Activated CD8-positive, alpha-beta memory T cell treated with anti-CD3 and anti-CD28 coated beads for 24 hours (primary cell): ENCODE results near the gene TXLNA.

Experiments used
- DNase-seq: peaks from one replicate; pipeline ENCODE4 v3.0.0-alpha.2; 2020

The TXLNA gene

GRCh38 chr1:32215629-32216480, 36.4 kb downstream of the TXLNA start:
- peak; percentile 80 for DNase-seq

GRCh38 chr1:32216566-32216965, 37.1 kb downstream of the TXLNA start:
- no peak for DNase-seq

- no peak for DNase-seq
Measured at GRCh38 chr1:32219022-32219421, 39.5 kb downstream of the TXLNA start.

GRCh38 chr1:32220746-32221580, 41.5 kb downstream of the TXLNA start:
- DNase-seq, result no peak

DNA sequence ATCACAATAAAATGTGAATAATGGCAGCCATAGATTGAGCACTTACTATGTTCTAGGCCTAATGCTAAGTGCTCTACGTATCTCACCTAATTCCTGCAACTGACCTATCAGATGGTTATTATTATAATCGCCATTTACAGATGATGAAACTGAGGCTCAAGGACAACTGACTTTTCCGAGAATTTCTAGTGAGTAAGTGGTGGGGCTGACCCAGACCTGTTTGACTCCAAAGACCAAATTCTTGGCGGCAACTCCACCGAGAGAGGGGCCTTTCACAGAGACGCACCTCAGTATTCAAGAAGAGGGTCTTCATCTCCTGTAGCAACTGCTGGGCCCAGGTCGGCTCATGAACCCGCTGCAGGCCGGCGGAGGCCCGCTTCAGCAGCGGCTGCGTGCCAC, 42.1 kb downstream of the TXLNA start:
- no peak for DNase-seq

- peak; percentile 93 for DNase-seq
Measured at GRCh38 chr1:32221980-32222755, 42.7 kb downstream of the TXLNA start, which contains the start of the genes EIF3I and TMEM234. Gene EIF3I, plus strand, starts transcription at chr1:32222407. Its CDS starts 35 bp downstream, at chr1:32222442. Gene TMEM234, minus strand, starts transcription at chr1:32222353. Its CDS starts 31 bp downstream, at chr1:32222322.

DNA sequence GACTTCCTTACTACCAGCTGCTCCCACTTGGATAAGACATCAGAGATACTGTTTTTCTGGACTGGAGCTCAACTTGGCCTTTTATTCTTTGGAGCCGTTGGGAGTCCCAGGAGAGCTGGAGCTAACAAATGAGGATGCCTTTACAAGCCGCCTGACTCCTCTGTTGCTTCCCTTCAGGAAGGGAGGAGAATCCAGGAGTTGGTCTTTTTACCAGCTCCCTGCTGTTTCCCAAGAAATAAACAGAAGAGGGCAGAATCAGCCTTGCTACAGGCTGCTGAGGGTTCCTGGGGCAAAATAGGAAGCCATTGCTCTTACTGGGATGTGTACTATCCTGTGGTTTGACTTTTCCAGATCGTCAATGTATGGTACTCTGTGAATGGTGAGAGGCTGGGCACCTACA, 44.2 kb downstream of the TXLNA start:
- DNase-seq, result no peak

DNA sequence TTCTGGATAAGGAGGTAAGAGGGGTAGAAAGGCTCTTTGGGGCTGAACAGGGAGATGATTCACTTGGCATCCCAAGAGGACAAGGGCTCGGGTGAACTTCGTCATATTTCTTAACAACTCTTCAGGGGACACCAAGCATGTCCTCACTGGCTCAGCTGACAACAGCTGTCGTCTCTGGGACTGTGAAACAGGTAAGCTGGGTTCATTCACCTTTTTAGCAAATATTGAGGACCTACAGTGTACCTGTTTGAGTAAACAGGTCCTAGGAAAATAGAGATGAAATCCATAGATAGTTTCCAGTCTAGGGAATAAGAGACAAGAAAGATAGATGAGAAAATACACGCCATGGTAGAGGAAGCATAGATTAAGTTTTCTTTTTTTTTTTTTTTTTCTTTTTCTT, 44.8 kb downstream of the TXLNA start:
- no peak for DNase-seq

GRCh38 chr1:32228771-32229170, 49.3 kb downstream of the TXLNA start:
- no peak for DNase-seq

GRCh38 chr1:32231843-32232432, 52.5 kb downstream of the TXLNA start:
- DNase-seq, result no peak

DNA sequence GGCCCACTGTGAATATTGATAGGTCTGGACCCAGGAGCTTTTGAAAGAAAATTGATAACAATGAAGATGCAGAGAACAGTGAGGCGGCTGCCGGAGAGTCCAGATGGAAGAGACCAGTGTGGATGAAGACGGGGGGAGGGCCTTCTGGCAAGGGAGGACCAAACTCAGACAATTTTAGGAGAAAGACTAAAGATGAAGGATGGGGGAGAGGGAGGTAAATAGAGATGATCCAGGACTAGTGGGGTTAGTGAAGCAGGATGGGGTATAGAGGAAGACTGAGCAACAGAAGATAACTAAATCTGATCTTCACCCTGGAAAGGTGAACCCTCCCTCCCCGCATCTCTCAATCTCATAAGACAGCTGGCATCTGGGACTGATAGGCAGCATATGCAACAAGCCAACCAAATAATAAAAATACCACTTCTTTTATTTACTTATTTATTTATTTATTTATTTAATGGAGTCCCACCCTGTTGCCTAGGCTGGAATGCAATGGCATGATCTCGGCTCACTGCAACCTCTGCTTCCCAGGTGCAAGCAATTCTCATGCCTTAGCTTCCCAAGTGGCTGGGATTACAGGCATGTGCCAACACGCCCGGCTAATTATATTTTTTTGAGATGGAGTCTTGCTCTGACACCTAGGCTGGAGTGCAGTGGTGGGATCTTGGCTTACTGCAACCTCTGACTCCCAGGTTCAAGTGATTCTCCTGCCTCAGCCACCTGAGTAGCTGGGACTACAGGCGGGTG, 53.3 kb downstream of the TXLNA start:
- no peak for DNase-seq

- no peak for DNase-seq
Measured at GRCh38 chr1:32234792-32235191, 55.3 kb downstream of the TXLNA start.

DNA sequence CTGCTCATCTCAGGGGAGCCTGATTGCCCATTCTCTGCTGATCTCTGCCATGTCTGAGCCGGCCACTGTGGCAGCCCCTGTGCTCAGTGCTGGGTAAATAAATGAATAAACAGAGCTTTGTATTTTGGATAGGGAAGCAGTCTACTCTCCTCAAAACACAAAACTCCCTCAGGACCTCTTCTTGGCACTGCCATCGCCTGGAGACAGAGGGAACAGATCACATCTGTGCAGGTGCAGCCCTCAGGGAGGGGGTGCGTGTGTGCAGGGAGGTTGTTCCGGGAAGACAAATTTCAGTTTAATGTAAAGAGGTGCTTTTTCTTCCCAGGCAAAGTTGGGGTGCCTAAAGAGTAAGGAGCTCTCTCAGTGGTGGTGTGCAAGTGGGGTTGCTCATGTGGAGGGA, 59.9 kb downstream of the TXLNA start:
- DNase-seq, result no peak

- no peak for DNase-seq
Measured at GRCh38 chr1:32239790-32240139, 60.3 kb downstream of the TXLNA start.

GRCh38 chr1:32240140-32240951, 60.9 kb downstream of the TXLNA start:
- DNase-seq, result peak; percentile 80

- peak; percentile 75 for DNase-seq
Measured at GRCh38 chr1:32241001-32241763, 61.7 kb downstream of the TXLNA start.

- DNase-seq, result no peak
Measured at GRCh38 chr1:32242341-32242851, 62.9 kb downstream of the TXLNA start.

GRCh38 chr1:32246888-32247273, 67.4 kb downstream of the TXLNA start, which contains the start of gene FAM167B:
Gene FAM167B, plus strand, starts transcription at chr1:32247222. Its CDS starts 200 bp downstream, at chr1:32247422.
- no peak for DNase-seq

GRCh38 chr1:32247452-32247851, 68.0 kb downstream of the TXLNA start:
- DNase-seq, result no peak
